ENCODE measurements around the gene ABHD17B.
"Not testable (repeated sequence)": the region's sequence is repeated elsewhere in the genome, so short reads cannot be mapped to it uniquely, and the experiment has no call there.

Gene ABHD17B

DNA sequence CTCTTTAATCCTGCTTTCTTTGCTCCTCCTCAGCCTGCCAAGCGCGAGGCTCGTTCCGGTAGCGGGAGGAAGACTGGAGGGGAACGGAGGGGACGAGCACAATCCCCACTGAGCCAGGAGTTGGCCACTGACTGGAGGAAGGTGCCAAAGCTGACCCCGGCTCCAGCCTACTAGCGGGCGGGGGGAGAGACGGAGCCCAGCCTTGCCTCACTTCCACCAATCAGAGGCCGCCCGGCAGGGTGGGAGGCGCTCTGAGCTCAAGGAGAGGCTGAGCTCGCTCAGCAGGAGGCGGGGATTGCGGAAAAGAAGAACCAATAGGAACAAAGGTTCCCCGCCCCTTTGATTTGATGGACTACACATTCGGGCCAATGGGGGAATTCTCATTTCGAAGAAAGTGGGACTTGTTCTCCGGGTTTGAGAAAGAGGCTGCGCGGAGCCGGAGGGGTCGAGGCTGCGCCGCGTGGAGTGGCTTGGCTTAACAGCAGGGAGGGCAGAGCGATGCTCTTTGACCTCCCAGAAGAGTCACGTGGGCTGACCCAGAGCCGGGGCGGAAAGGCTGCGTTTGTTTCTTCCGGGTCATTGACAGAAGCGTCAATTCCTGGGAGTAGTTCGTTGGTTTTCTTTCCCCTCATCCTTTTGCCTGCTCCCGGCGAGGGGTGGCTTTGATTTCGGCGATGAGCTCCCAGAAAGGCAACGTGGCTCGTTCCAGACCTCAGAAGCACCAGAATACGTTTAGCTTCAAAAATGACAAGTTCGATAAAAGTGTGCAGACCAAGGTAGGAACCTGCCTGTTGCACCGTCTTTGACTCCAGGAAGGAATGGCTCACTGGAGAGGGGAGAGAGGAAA is at the start of gene ABHD17B, which contains the start of gene C9orf85:
Gene ABHD17B, minus strand, starts transcription at position 133 of the 847 bp plus-strand sequence. CDS start 36,113 bp downstream, outside the sequence.
Gene C9orf85, plus strand, starts transcription at position 579 of the 847 bp plus-strand sequence. Its CDS starts 96 bp downstream, at position 675.
- DNase-seq: peak; percentile 100

DNA sequence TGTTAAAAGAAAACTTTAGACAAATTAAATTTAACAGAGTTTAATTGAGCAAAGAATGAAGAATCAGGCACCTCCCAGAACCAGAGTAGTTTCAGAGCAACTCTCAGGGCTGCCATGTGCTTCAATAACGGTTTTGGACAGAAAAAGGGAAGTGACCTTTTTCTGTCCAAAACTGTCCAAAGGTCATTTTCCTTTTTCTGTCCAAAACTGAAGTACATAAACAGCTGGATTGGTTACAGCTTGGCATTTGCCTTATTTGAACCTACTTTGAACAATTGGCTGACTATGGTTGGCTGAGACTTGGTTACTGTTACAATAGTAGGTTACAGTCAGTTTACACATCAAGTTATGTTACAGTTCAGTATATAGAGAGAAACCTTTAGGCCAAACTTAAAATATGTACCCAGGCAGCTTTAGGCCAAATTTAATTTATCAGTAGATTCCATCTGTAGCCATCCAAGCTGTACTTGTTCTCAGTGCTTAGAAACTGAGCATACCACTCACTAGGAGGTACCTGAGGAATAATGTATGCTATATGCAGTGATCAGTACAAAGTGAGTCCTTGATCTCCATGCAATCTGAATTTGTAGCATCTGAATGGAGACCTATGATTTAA is 44.4 kb upstream of the ABHD17B start:
- DNase-seq: no peak

DNA sequence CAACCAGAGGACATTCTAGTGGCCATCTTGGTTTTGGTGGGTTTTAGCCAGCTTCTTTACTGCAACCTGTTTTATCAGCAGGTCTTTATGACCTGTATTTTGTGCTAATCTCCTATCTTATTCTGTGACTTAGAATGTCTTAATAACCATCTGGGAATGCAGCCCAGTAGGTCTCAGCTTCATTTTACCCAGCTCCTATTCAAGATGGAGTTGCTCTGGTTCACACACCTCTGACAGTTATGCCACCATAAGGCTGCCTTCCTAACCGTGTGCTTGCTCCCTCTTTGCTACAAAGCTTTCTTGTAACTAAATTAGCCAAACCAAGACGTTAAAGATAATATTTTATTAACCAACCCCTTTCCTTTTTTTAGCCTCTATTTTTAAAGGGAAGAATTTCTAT is 43.7 kb upstream of the ABHD17B start:
- DNase-seq: not testable (repeated sequence)

DNA sequence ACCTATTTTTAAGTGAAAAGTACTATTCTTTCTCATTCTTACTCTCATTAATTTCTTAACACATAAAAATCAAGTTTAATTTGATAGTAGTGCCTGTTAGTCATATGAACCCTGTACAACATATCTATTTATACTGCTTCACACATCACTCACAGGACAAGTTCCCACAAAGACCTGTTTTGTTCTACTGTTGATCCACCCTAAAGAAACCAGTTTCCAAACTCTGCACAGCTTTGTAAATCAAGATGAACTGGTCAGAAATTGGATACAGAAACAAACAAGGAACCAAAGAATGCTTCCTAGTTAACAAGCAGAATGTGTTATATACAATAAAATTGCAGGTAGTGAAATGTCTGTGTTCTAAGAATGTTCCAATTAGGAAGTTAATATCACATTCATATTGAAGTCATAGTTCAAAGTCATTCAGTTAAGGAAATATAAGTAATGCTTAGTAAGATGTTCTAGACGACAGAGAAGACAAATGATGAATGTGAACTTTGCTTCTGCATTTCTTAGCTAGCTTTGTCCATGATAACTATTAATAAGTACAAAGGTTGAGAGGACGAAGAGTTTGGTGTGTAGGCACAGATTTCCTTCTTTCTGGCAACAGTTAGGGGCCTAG is 33.9 kb upstream of the ABHD17B start:
- DNase-seq: no peak

DNA sequence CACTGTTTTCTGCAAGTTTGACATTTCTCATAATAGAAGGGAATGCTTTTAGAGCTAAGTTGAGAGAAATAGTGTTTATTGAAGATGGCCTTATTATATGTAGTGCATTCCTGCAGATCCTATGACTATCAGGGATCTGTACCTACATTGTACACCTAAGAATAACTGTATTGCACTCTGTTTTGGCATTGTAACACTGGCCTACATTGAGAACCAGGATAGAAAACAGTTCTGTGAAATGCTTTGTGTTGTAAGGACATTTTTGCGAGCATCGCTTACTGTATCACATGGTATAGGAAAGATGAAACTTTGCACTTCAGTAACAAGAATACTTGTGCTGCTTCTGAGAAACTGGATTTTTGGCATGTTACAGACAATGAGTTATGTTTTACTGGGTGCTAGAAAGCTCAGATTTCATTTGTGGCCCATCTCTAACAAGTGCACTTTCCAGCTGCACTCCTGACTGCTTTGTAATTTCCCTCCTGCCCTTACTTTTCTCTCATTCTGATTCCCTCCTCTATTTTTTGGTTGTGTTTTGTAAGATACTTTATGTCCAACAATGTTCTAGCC is 31.1 kb upstream of the ABHD17B start:
- no peak for DNase-seq

DNA sequence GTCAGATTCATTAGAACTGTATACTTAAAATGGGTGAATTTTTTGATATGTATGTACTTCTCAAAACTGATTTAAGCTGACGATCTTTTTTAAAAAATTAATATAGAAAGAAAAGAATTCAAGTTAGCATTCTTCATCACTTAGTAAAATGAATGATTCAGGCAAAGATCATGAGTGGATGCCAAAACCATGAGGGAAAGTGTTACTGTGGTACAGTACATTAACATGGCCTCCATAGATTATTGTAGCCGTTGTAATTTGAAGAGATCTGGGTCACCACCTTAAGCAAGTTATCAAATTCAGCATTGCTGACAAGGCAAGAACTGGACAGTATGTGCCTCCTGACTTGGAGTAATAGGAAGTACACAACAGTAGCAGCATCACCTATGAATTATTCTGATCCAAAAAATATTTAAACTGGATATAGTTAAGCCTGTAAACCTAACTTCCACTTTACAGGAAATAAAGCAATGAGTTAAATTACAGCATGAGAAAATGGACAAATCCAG is 30.1 kb upstream of the ABHD17B start:
- DNase-seq: peak; percentile 70

DNA sequence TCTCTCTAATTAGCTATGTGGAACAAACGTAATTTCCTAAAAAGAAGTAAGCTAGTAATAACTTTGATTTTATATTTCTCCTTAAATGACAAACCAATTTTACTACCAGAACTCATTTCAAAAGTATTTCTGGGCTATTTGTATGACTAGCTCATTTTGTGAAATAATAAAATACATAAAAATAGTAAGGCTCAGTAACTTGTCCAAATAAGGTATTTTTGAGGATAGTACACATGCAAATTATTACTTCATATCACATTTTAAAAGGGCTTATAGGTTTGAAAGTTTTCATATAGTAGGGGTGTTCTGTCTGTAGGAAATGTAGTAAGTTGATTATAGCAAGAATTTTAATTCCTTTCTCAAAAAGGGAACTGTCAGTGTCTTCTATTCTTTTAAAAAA is 26.9 kb upstream of the ABHD17B start:
- DNase-seq: no peak

DNA sequence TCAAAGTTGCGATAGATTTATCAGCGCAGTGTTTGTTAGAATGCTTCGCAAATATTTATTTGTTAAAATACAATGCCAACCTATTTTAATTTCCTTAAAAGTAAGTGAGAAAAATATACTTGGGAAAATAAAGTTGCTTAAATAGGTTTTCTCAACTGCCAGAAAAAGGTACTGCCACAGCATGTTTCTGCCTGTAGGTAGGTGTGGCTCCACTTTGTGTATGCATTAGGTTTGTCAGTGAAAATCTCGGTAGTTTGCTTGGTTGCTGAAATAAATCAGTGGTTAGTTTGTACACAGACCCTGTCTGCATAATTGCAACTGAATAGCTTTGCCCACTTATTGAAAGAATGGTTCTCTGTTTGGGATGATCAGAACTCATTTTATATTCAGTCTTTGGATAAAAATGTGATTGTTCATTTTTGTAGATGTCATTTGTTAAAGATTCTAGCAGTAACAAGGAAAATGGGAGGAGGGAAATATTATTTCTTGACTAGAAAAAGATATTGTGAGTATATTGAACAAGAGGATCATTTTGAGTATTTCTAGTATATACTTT is 26.2 kb upstream of the ABHD17B start:
- DNase-seq: no peak

DNA sequence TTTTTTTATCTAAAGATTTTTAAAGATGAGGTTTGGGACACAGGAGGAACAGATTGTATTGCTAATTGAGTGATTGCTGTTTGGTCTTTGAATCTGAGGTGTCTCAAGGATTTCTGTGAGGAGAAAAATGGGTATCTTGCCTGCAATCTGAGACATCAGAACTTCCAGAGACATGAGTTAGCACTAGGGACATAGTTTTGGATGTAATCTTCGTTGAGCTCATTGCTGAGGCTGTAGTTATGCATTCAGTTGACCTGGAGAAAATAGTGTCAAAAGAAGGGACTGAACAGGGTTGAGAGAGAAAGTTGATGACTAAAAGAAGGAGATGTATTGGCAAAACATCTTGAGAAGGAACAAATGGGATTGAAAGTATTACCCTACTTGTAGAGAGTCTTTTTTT is 25.1 kb upstream of the ABHD17B start:
- DNase-seq: no peak

DNA sequence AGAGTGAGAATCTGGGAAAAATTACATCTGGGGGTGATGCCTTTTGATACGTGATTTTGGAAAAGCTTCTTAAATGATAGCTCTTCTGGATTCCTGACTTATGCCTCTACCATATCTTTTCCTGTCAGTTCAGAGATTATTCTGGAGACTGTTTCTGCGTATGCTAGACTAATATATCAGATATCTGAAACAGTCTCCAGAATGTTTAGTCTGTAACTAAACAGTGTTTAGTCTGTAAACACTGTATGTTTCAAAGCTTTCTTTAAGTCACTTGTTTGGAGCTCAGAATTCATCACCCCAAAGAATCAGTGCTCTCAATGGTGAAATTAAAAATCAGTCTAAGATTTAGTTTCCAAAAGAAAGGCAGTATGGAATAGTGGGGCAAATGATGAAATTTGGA is 20.2 kb upstream of the ABHD17B start:
- no peak for DNase-seq

DNA sequence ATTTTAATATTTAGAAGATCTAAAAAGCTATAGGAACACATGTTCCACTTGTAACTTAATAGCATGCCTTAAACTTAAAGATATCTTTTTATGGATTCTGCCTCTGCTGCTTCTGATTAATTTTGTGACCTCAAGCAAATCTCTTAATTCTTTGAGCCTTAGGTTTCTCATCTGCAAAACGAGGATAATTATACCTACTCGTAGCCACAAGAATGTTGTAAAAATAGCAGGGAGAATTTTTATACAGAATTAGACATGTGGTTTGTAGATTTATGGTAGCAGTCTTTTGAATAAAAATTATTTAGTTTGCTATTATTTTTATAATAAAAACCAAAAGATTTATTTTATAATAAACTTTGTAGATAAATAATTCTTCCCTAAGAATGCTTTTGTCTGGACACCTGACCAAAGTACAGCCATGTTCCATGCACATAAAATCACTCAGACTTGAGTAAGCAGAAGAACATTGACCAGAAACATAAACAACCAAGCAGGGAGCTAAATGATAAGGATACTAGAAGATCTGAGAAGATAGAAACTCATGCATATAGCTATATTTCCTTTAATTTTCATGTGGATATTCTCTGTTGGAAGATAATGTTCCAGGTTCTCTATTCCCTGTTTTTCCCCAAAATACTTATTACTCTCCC is 18.9 kb upstream of the ABHD17B start:
- DNase-seq: peak; percentile 79

DNA sequence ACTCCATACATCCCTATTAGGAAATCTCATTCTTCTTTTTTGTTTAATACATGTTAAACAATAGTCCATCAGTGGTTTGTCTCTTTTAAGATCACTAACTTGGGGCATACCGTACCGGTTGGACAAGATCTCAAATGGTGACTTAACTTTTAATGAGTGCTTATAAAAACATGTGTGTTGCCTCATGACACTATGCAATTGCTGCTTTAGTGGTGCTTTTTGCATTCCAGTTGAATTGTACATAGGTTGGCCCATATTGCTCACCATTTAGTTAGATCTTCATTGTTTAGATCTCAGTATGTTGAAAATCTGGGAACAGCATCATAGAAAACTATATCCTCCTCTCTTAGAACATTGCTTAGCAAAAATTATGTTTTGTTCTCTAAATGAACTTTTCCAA is 18.2 kb upstream of the ABHD17B start:
- DNase-seq: peak; percentile 82

DNA sequence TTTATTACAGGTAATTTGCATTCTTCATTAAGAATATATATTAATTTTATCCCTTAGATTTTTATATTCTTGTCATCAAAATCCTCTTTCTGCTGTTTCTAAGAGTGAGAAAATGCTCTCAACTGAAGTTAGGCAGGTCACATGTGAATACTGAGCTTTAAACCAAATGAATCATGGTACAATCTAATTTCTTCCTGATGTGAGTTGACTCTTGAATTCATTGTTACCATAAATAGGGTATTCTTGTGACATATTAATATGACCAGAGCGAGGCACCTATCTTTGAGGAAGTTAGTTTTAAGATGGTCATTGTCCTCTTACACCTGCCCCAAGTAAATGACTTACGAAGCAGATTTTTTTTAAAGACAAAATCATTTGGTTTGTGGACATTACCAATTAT is 17.8 kb upstream of the ABHD17B start:
- DNase-seq: no peak

DNA sequence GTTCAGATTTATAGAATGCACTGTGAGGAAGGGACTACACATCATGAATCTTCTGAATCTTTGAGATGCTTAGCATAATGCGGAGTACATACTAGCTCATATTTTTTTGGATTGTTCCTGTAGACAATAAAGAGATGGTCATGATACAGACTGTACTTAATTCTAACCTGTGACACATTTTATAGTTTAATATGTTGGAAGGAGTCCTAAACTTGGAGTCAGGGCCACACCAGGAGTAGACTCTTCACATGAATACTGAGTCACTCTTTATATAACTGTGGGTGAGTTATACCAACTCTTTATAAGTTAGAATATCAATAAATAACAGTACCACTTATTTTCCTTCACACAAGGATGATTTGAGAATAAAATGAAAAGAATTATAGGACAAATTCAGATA is 17.4 kb upstream of the ABHD17B start:
- peak; percentile 49 for DNase-seq

DNA sequence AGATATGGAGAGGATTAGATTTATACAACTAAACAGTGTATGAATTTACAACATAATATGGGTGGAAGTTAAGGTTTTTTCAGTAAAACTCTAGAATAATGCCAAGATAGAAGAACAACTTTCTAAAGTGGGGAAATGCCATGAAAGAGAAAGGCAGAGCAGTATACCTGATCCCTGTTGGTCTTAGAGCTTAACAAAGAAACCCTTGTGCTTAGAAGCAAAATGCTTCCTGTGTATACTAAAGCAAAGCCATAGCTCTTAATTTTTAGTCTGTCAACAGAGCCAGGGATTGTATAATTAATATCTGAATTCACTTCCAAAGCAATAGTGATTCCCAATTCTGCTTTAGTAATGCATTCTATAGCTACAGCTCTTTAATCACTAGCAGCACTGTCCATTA is 14.8 kb upstream of the ABHD17B start:
- DNase-seq: no peak

DNA sequence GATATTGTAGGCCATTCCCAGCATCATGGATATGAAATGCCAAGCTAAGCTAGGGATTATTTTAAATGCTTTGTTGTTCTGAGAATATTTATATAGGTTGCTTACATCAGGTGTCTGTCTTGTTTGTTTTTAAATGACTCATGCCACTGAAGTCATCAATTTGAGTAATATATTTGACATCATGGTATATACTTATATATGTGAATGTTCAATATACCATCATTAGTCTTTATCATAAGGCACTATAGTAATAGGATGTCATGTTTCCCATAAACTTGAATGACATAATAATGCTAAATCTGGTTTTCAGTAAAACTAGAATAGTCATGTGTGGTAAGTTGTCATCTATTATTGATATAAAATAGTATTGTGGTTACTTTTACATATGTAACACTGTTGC is 13.6 kb upstream of the ABHD17B start:
- no peak for DNase-seq

DNA sequence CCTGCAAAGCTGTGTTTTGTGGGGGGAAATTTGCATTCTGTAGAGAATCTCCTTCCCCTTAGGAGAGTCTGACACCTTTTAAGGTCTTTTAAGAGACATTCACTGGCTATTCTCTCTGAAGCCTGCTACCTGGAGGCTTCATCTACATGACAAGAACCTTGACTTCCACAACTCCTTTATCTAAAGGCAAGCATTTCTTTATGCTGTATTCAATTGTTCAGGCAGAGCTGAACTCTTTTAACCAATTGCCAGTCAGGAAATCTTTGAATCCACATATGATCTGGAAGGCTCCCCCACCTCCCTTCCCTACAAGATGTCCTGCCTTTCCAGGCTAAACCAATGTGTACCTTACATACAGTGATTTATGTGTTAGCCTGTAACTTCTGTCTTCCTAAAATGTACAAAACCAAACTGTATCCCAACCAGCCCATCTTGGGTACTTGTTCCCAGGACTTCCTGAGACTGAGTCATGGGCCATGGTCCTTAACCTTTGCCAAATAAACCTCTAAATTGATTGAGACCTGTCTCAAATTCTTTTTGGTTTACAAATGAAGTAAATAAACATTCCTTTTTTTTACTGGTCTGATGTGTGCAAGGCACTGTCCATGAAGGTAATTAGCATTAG is 10.3 kb upstream of the ABHD17B start:
- DNase-seq: peak; percentile 23

DNA sequence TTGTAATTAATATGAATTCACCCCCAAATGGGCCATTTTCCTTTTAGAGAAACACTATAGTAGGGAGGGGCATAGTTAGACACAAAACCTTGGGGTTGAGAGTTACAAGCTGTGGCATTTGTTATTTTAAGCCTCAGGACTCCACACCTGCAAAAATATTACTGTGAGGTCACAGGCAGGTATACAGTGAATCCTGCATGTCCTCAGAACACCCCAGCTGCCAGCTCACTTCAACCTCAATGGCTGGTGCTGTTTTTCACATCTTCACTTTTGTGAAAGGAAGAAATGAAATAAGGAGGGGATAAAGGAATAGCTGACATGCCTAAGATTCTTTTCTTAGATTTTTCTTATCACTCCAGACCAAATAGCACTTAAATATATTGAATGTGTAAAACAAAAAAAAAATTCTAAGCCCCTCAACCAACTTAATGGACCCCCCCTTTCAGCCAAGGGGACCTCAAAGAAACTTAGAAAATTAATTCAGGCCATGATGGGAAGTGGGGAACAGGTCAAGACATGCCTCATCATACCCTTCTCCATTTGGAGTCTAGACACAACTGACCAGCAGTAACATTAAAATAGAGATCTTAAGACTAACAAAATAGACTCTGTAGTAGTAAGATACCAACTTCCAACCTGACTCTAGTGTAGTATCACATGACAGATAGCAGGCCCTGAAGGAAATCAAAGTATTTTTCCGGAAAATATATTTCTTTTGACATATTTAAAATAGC is 9.6 kb upstream of the ABHD17B start:
- DNase-seq: no peak

DNA sequence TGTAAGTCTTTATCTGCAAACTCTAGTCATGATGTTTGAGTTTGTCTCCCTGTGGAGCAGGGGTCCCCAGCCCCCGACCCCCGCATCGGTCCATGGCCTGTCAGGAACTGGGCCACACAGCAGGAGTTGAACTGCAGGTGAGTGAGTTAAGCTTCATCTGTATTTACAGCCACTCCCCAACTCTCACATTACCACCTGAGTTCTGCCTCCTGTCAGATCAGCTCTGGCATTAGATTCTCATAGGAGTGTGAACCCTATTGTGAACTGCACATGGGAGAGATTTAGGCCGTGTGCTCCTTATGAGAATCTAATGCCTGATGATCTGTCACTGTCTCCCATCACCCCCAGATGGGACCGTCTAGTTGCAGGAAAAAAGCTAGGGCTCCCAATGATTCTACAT is 7.4 kb upstream of the ABHD17B start:
- DNase-seq: no peak

DNA sequence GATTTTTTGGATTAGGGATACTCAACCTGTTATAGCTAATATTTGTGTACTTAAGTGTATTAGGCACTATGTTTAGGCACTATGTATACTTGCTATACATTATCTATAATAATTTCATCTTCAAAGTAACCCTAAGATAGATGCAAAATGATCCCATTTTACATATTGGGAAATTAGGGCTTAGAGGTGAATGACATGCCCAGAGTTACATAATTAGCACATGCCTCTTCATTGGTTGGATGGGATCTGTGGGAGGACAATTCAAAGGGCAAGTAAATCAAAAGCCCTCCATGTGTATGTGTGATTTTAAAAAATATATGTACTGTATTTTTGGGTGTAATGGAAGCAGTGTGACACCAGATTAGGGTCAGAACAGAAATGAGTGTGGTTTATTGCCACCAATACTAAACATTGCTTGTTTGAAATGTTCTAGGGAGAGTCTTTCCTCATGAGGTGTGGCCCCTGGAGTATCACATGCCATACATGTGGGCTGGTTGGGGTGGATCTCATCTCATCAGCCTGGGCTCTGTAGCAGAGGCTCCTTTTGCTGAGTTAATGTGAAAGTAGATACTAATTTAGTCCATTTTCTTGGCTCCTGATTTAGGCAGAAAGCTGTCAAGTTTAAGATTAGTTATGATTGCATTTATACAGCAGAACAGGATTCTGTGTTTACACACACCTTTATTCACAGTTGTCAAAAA is 6.0 kb upstream of the ABHD17B start:
- DNase-seq: no peak

DNA sequence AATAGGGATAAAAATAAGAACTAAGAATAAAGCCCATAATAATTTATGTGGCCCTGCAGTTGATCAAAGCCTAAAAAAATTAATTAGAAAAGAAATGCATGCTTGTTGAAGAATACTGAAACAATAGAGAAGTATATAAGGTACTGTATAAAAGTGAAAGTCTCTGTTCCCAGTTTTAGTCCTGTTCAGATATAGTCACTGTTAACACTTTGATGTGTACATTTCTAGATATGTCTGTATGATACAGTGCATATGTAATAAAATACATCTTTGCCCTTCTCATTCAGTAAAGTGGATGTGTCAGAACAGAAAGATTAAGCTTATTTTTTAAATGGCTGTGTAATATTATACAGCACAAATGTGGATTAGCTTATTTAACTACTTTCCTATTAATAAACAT is 4.5 kb upstream of the ABHD17B start:
- DNase-seq: no peak

Data from EL (cell line).